Hepatocyte (in vitro differentiated cells): ENCODE data around the gene CDK17.

Source experiments
- EZH2 ChIP-seq: fragments of 200-600 bp; sonication (generic); IDR thresholded peaks from 2 replicates; pipeline ENCODE4 v1.6.1; 2016; ENCODE audit warnings: antibody characterized with exemption, mild to moderate bottlenecking, borderline replicate concordance
- EZH2phosphoT487 ChIP-seq: fragments of 200-600 bp; sonication (generic); IDR thresholded peaks from one replicate; pipeline ENCODE4 v1.6.1; 2018; ENCODE audit warnings: antibody characterized with exemption, mild to moderate bottlenecking, low read depth, moderate library complexity; ENCODE audit not compliant: unreplicated experiment, severe bottlenecking
- TF ChIP-seq, protein P1 (sequence below): fragments of 200-600 bp; sonication (generic); IDR thresholded peaks from 2 replicates; pipeline ENCODE4 v1.5.1; 2016; ENCODE audit warnings: antibody characterized with exemption, mild to moderate bottlenecking; ENCODE audit not compliant: poor library complexity

DNA sequence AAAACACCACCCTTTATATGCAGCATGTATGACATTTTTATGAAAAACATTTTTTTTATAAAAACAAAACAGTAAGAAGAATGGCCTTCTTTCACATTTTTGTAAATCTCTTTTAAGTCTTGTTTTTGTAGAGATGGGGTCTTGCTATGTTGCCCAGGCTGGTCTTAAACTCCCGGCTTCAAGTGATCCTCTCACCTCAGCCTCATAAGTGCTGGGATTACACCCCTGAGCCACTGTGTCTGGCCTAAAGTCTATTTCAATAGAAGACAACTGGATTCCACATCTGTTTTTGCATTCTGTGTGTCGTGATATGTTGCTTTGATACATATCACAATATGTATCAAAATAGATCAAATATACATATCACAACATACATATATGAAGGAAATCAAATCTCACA lies 107.1 kb downstream of the CDK17 start:
- TF ChIP-seq, protein P1, sequence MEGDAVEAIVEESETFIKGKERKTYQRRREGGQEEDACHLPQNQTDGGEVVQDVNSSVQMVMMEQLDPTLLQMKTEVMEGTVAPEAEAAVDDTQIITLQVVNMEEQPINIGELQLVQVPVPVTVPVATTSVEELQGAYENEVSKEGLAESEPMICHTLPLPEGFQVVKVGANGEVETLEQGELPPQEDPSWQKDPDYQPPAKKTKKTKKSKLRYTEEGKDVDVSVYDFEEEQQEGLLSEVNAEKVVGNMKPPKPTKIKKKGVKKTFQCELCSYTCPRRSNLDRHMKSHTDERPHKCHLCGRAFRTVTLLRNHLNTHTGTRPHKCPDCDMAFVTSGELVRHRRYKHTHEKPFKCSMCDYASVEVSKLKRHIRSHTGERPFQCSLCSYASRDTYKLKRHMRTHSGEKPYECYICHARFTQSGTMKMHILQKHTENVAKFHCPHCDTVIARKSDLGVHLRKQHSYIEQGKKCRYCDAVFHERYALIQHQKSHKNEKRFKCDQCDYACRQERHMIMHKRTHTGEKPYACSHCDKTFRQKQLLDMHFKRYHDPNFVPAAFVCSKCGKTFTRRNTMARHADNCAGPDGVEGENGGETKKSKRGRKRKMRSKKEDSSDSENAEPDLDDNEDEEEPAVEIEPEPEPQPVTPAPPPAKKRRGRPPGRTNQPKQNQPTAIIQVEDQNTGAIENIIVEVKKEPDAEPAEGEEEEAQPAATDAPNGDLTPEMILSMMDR = no peak
- no peak for TF ChIP-seq EZH2
- TF ChIP-seq EZH2phosphoT487 = no peak
